Endothelial cell of umbilical vein (primary cell): ENCODE measurements around the gene GLB1L2.

Experiments used
- EZH2 ChIP-seq: IDR thresholded peaks from 2 replicates; pipeline ENCODE4 v1.6.1; 2012; ENCODE audit warnings: borderline replicate concordance, low read depth, mild to moderate bottlenecking, moderate library complexity, low read length, inconsistent platforms; ENCODE audit not compliant: severe bottlenecking
- FOS ChIP-seq: IDR thresholded peaks from 2 replicates; pipeline ENCODE4 v1.6.1; 2011; ENCODE audit warnings: mild to moderate bottlenecking, low read length, moderate library complexity, borderline replicate concordance; ENCODE audit not compliant: insufficient read depth
- GATA2 ChIP-seq: IDR thresholded peaks from 2 replicates; pipeline ENCODE4 v1.7.0; 2011; ENCODE audit warnings: low read depth, mild to moderate bottlenecking, moderate library complexity, mixed read lengths, low read length; ENCODE audit not compliant: insufficient read length, insufficient read depth
- JUN ChIP-seq: IDR thresholded peaks from 2 replicates; pipeline ENCODE4 v1.6.1; 2011; ENCODE audit warnings: borderline replicate concordance, low read depth; ENCODE audit not compliant: insufficient read length, insufficient read depth
- MAX ChIP-seq: IDR thresholded peaks from 2 replicates; pipeline ENCODE4 v1.6.1; 2011; ENCODE audit not compliant: insufficient read depth, insufficient read length
- MYC ChIP-seq: IDR thresholded peaks from one replicate; pipeline ENCODE4 v1.6.1; 2011; ENCODE audit warnings: mild to moderate bottlenecking, low read depth, low read length
- POLR2A ChIP-seq: IDR thresholded peaks from 2 replicates; pipeline ENCODE4 v1.6.1; 2012; ENCODE audit warnings: low read depth, mild to moderate bottlenecking, control low read depth, low read length
- POLR2AphosphoS5 ChIP-seq: IDR thresholded peaks from 2 replicates; pipeline ENCODE4 v1.6.1; 2012; ENCODE audit warnings: low read depth, mild to moderate bottlenecking, control low read depth, low read length, moderate library complexity; ENCODE audit not compliant: insufficient read depth
- TF ChIP-seq, protein P1 (sequence below), 2 donors: IDR thresholded peaks; 1 replicate in 1 of 2; 2 replicates in 1 of 2; pipeline ENCODE4 v1.5.1; 2011; ENCODE audit warnings: low read length in 2 of 2, mild to moderate bottlenecking in 2 of 2, moderate library complexity in 2 of 2, control low read depth in 1 of 2, inconsistent platforms in 1 of 2, low read depth in 1 of 2; ENCODE audit not compliant: insufficient read depth in 1 of 2; ENCODE audit errors: extremely low read depth in 1 of 2

- TF ChIP-seq, protein P1, sequence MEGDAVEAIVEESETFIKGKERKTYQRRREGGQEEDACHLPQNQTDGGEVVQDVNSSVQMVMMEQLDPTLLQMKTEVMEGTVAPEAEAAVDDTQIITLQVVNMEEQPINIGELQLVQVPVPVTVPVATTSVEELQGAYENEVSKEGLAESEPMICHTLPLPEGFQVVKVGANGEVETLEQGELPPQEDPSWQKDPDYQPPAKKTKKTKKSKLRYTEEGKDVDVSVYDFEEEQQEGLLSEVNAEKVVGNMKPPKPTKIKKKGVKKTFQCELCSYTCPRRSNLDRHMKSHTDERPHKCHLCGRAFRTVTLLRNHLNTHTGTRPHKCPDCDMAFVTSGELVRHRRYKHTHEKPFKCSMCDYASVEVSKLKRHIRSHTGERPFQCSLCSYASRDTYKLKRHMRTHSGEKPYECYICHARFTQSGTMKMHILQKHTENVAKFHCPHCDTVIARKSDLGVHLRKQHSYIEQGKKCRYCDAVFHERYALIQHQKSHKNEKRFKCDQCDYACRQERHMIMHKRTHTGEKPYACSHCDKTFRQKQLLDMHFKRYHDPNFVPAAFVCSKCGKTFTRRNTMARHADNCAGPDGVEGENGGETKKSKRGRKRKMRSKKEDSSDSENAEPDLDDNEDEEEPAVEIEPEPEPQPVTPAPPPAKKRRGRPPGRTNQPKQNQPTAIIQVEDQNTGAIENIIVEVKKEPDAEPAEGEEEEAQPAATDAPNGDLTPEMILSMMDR (IDR thresholded peaks at IDR 0.05; ENCODE audit: extremely low read depth in 1 of 2, insufficient read depth in 1 of 2, low read depth in 1 of 2, low read length in 2 of 2), result no peak
- TF ChIP-seq POLR2A (no peak), EZH2 (no peak), POLR2AphosphoS5 (no peak), FOS (no peak), JUN (no peak), MAX (no peak), GATA2 (no peak), MYC (no peak)
Observed at GRCh38 chr11:134317103-134317502, 14.7 kb upstream of the GLB1L2 start.
